ENCODE data around the gene BANK1.

DNA sequence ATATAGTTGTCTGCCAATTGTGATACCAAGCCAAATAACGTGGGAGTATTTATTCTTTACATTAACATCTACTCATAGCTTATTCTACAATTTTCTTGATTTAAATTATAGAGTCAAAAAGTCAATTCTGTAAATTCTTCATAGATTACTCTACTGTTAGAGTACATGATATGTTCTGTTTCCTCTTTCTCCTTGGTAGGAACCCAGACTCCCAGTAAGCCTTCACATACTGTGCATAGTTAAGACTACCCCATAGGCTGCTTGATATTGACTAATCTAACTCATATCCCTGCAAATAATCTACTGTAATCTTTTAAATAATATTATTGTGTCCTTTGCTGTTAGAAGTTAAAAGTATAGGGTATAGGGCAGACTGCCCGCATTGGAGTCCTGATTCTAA, 35.4 kb downstream of the BANK1 start:
- TF ChIP-seq, protein P1, sequence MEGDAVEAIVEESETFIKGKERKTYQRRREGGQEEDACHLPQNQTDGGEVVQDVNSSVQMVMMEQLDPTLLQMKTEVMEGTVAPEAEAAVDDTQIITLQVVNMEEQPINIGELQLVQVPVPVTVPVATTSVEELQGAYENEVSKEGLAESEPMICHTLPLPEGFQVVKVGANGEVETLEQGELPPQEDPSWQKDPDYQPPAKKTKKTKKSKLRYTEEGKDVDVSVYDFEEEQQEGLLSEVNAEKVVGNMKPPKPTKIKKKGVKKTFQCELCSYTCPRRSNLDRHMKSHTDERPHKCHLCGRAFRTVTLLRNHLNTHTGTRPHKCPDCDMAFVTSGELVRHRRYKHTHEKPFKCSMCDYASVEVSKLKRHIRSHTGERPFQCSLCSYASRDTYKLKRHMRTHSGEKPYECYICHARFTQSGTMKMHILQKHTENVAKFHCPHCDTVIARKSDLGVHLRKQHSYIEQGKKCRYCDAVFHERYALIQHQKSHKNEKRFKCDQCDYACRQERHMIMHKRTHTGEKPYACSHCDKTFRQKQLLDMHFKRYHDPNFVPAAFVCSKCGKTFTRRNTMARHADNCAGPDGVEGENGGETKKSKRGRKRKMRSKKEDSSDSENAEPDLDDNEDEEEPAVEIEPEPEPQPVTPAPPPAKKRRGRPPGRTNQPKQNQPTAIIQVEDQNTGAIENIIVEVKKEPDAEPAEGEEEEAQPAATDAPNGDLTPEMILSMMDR (IDR thresholded peaks at IDR 0.05), result no peak
- TF ChIP-seq POLR2A (IDR thresholded peaks at IDR 0.05) (no peak), POLR2AphosphoS5 (IDR thresholded peaks at IDR 0.05) (no peak), EP300 (IDR thresholded peaks at IDR 0.05) (no peak)
